Progenitor cell of endocrine pancreas (in vitro differentiated cells): ENCODE results near the gene LPP. TPM values are rescaled to one million over a fixed set of nuclear protein-coding genes. Genes with fewer than 3 reads are reported as not detected.
"Not testable (repeated sequence)": the region's sequence is repeated elsewhere in the genome, so short reads cannot be mapped to it uniquely, and the experiment has no call there.

ENCODE experiments used
- DNase-seq: peaks from one replicate; pipeline ENCODE4 v3.0.0; 2021; ENCODE audit warnings: low spot score; ENCODE audit not compliant: unreplicated experiment
- H3K27ac Mint-ChIP-seq: 2 replicates; pipeline ENCODE4 v1.8.0; 2021; ENCODE audit warnings: mild to moderate bottlenecking, moderate library complexity, mixed read lengths
- H3K27me3 Mint-ChIP-seq: 2 replicates; pipeline ENCODE4 v1.8.0; 2021; ENCODE audit warnings: mixed read lengths
- H3K36me3 Mint-ChIP-seq: 2 replicates; pipeline ENCODE4 v1.8.0; 2022; ENCODE audit warnings: mixed read lengths; ENCODE audit not compliant: insufficient read depth
- H3K4me1 Mint-ChIP-seq: 2 replicates; pipeline ENCODE4 v1.8.0; 2021; ENCODE audit warnings: low read depth, mixed read lengths
- H3K4me3 Mint-ChIP-seq: 2 replicates; pipeline ENCODE4 v1.8.0; 2021; ENCODE audit warnings: low read depth, mild to moderate bottlenecking, moderate library complexity, mixed read lengths
- H3K9me3 Mint-ChIP-seq: 2 replicates; pipeline ENCODE4 v1.8.0; 2021; ENCODE audit warnings: low read depth, mixed read lengths
- total RNA-seq: library from RNA; stranded (reverse); gene quantifications from 2 replicates; pipeline ENCODE4 v1.2.1, GENCODE V29; 2021
- TF ChIP-seq, protein P1 (sequence below): fragments of 200-600 bp; sonication (generic); IDR thresholded peaks from one replicate; pipeline ENCODE4 v1.5.0; 2021; ENCODE audit warnings: antibody characterized with exemption, mild to moderate bottlenecking; ENCODE audit not compliant: unreplicated experiment

LPP gene
- total RNA-seq, 1 donor from 2014 or later: 131 TPM

DNA sequence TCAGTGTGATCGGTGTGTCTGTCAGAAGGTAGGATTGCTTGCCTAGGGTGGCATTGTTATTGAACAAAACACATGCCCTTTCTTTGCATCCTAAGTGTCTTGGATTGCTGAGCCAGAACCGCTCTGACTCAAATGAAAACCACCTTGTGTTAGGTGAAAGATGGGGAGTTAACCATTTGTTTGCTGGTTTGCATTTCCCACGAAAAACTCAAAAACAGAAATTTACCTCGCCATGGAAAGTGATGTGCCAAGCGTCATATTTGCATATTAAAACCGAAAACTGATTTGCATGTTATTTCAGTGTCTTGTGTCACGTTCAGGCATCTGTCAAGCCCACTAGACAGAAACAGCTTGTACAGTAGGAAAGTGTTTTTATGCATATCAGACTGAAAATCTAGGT is 543.2 kb downstream of the LPP start:
- H3K27me3 Mint-ChIP-seq: no peaks in the 10 kb centered on the region
- H3K27ac Mint-ChIP-seq: no peak overlapping the region
- H3K36me3 Mint-ChIP-seq: no peaks in the 10 kb centered on the region
- H3K4me1 Mint-ChIP-seq: no peaks in the 10 kb centered on the region
- TF ChIP-seq, protein P1, sequence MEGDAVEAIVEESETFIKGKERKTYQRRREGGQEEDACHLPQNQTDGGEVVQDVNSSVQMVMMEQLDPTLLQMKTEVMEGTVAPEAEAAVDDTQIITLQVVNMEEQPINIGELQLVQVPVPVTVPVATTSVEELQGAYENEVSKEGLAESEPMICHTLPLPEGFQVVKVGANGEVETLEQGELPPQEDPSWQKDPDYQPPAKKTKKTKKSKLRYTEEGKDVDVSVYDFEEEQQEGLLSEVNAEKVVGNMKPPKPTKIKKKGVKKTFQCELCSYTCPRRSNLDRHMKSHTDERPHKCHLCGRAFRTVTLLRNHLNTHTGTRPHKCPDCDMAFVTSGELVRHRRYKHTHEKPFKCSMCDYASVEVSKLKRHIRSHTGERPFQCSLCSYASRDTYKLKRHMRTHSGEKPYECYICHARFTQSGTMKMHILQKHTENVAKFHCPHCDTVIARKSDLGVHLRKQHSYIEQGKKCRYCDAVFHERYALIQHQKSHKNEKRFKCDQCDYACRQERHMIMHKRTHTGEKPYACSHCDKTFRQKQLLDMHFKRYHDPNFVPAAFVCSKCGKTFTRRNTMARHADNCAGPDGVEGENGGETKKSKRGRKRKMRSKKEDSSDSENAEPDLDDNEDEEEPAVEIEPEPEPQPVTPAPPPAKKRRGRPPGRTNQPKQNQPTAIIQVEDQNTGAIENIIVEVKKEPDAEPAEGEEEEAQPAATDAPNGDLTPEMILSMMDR: no peak
- DNase-seq: no peak
- no peak overlapping the region for H3K4me3 Mint-ChIP-seq
- no peaks in the 10 kb centered on the region for H3K9me3 Mint-ChIP-seq

DNA sequence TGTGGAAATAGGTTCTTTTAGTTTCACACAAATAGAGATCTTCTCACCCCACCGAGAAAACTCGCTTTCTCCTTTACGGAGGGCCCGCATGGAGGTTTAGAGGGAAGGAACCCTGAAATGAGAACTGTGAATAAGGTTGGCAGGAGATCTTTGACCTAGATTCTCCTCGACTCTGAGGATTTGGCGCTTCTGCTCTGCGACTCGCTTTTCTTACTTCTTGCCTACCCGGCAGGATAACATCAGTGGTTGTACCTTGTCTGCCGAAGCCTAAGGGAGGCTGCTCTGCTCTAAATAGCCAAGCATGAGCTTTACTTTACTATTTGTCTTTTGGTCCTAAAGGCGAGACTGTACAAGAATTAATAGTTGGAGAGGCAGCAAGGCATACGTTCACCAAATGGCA is 544.5 kb downstream of the LPP start:
- Mint-ChIP-seq H3K4me1 (peaks cover 6% of the 10 kb centered on the region), H3K9me3 (no peaks in the 10 kb centered on the region), H3K36me3 (peaks cover 1% of the 10 kb centered on the region), H3K27me3 (no peaks in the 10 kb centered on the region), H3K27ac (no peak overlapping the region), H3K4me3 (no peak overlapping the region)
- TF ChIP-seq, protein P1: no peak
- no peak for DNase-seq

DNA sequence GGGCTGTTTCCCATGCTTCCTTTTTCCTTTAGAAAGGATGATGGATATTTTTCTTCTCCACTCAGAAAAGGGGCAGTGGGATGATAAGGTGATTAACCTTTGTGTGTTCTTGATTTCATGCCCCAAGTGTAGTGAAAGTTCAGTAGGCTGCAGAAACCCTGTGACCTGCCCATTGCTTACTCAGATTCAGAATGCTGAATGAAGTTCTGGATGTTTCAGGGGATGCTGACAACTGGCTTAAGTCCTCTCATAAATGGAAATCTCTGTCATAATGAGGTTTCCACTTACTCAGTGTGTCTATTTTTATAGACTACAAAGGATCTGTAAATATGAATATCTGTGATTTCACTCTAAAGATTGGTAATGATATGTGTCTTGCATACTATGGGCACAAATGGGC is 546.5 kb downstream of the LPP start:
- DNase-seq: no peak
- TF ChIP-seq, protein P1: no peak
- Mint-ChIP-seq H3K36me3 (peaks cover 4% of the 10 kb centered on the region), H3K9me3 (no peaks in the 10 kb centered on the region), H3K27ac (no peak overlapping the region), H3K4me1 (peaks cover 6% of the 10 kb centered on the region), H3K27me3 (no peaks in the 10 kb centered on the region), H3K4me3 (no peak overlapping the region)

DNA sequence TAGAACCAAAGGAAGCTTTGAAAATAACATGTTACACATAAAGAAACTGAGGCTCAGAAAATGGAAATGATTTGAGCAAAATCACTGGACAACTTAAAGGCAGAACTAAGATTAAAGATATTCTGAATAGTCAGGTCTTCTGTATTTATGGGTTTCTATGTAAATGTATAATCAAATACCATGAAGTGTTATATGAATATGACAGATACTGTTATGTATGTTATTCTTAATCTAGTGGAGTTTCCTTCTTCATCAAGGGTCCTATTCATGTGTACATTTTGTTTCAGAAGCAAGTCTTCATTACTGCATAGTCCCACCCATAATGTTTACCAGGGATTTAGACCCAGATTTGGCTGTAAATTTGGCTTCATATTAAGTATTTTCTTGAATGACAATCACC is 547.0 kb downstream of the LPP start:
- no peaks in the 10 kb centered on the region for H3K27me3 Mint-ChIP-seq
- peaks cover 4% of the 10 kb centered on the region for H3K36me3 Mint-ChIP-seq
- peaks cover 6% of the 10 kb centered on the region for H3K4me1 Mint-ChIP-seq
- H3K4me3 Mint-ChIP-seq: no peak overlapping the region
- H3K27ac Mint-ChIP-seq: no peak overlapping the region
- TF ChIP-seq, protein P1: no peak
- H3K9me3 Mint-ChIP-seq: no peaks in the 10 kb centered on the region
- no peak for DNase-seq

DNA sequence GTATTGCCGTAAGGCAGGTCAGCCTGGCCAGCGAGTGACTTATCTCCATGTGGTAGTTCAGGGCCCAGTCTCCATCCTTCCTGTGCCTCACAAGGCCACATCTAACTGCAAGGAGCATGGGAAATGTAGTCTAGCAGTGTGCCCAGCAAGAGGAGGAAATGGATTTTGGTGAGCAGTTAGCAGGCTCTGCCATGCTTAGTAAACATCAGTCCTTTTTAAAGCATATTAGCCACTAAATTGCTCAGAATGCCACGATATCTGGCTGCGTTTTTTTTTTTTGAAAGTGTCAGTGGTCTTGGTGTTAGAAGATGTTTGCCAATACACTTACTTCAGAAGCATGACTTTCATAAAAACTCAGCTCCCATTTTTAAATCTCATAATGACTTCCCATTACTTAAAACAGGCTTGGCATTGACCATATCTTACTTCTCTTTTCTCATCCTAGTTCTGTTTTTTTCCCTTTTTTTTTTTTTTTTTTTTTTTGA is 547.6 kb downstream of the LPP start:
- H3K4me3 Mint-ChIP-seq: no peak overlapping the region
- H3K27me3 Mint-ChIP-seq: no peaks in the 10 kb centered on the region
- H3K9me3 Mint-ChIP-seq: no peaks in the 10 kb centered on the region
- peaks cover 4% of the 10 kb centered on the region for H3K36me3 Mint-ChIP-seq
- no peak overlapping the region for H3K27ac Mint-ChIP-seq
- TF ChIP-seq, protein P1: no peak
- DNase-seq: no peak
- H3K4me1 Mint-ChIP-seq: peaks cover 6% of the 10 kb centered on the region

DNA sequence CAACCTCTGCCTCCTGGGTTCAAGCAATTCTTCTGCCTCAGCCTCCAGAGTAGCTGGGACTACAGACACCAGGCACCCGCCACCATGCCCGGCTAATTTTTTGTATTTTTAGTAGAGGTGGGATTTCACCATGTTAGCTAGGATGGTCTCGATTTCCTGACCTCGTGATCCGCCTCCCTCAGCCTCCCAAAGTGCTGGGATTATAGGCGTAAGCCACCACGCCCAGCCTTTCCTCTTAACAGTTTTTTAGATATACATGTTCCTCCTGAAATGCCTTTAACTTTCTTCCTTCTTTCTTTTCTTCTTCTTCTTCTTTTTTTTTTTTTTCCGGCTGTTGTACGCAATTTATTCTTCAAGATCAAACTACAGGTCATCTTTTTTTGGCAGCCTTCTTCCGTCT is 548.1 kb downstream of the LPP start:
- DNase-seq, H3K27ac Mint-ChIP-seq, H3K9me3 Mint-ChIP-seq, H3K36me3 Mint-ChIP-seq, H3K4me1 Mint-ChIP-seq, H3K4me3 Mint-ChIP-seq, H3K27me3 Mint-ChIP-seq: not testable (repeated sequence)
